ENCODE results near the gene ZNFX1. TPM values are rescaled to one million over a fixed set of nuclear protein-coding genes. Genes with fewer than 3 reads are reported as not detected.

The ZNFX1 gene
- total and polyA plus RNA-seq, 9 of the 15 experiments (the other 6 are each of a cell fraction or from before 2014, with no cell fraction given): 3.8 to 13.8 (median 10.3) TPM

DNA sequence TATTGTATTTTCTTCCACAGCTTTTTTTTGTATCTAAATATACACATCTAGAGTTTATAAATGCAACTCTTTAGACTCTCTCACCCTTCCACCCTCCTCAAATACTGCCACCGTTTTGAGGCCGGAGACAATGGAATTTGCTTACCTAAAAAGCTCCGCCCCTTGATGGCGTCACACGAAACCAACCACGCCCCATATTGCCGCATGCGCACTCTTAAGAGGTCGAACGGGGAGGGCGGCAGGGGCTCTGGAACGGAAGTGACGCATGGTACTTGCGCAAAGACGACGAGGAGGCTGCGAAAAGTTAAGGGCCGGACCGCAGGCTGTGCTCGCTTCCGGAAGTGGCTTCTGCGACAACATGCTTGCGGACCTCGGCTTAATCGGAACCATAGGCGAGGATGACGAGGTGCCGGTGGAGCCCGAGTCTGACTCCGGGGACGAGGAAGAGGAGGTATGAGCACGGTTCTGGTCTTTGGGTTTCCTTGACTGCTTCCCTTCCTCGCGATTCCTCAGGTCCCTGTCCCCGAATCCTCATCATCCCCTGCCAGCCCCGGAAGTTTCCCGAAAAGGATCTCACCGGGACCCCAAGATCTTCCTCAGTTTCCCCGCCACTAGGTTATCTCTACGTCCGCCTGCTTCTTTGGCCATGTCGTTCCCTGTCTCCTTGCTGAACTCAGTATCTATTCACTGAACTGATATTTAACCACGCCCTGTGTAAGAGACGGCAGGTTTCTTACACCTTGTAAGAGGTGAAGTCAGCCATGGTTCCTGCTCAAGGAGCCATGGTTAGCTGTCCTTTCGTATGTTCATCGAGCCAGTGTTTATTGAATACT, 58.5 kb downstream of the ZNFX1 start, which contains the start of gene DDX27 (continued):
- peak; percentile 34 to 94 (median 36); a peak in 3 of 6 replicates for TF ChIP-seq ZBTB11 (CRISPR knock-in tag; IDR thresholded peaks at IDR 0.05)
- TF ChIP-seq BRF2 (IDR thresholded peaks at IDR 0.05; ENCODE audit: borderline replicate concordance, insufficient read depth, insufficient read length): no peak
- no peak for TF ChIP-seq PHB (CRISPR knock-in tag; IDR thresholded peaks at IDR 0.05)
- TF ChIP-seq BDP1 (IDR thresholded peaks at IDR 0.05; ENCODE audit: insufficient read depth, insufficient read length): no peak
- TF ChIP-seq ZNF347 (CRISPR knock-in tag; IDR thresholded peaks at IDR 0.05; ENCODE audit: low read depth): no peak
- no peak for TF ChIP-seq SAFB2 (IDR thresholded peaks at IDR 0.05; ENCODE audit: borderline replicate concordance, low read depth, low read length, severe bottlenecking)
- TF ChIP-seq, protein P1, sequence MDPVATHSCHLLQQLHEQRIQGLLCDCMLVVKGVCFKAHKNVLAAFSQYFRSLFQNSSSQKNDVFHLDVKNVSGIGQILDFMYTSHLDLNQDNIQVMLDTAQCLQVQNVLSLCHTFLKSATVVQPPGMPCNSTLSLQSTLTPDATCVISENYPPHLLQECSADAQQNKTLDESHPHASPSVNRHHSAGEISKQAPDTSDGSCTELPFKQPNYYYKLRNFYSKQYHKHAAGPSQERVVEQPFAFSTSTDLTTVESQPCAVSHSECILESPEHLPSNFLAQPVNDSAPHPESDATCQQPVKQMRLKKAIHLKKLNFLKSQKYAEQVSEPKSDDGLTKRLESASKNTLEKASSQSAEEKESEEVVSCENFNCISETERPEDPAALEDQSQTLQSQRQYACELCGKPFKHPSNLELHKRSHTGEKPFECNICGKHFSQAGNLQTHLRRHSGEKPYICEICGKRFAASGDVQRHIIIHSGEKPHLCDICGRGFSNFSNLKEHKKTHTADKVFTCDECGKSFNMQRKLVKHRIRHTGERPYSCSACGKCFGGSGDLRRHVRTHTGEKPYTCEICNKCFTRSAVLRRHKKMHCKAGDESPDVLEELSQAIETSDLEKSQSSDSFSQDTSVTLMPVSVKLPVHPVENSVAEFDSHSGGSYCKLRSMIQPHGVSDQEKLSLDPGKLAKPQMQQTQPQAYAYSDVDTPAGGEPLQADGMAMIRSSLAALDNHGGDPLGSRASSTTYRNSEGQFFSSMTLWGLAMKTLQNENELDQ (CRISPR knock-in tag; IDR thresholded peaks at IDR 0.05; ENCODE audit: borderline replicate concordance): no peak
- TF ChIP-seq ZBTB40 (IDR thresholded peaks at IDR 0.05): peak; percentile 96
- TF ChIP-seq ZBTB40 (CRISPR knock-in tag; IDR thresholded peaks at IDR 0.05): no peak
